A673 (cell line): ENCODE results near the gene BMP8B.
"Not testable (repeated sequence)": the region's sequence is repeated elsewhere in the genome, so short reads cannot be mapped to it uniquely, and the experiment has no call there.

ENCODE experiments used
- CTCF ChIP-seq: fragments of 300-800, 200-600 bp; sonication (generic); conservative IDR thresholded peaks from 2 replicates; pipeline ENCODE4 v1.5.1; 2017; ENCODE audit warnings: low read depth, mild to moderate bottlenecking, antibody characterized with exemption, low read length, moderate library complexity, mixed read lengths
- EZH2 ChIP-seq: fragments of 200-600 bp; sonication (generic); IDR thresholded peaks from 2 replicates; pipeline ENCODE4 v1.6.1; 2017; ENCODE audit warnings: borderline replicate concordance, low read depth, mild to moderate bottlenecking, mixed read lengths, antibody characterized with exemption, low read length; ENCODE audit not compliant: poor library complexity, severe bottlenecking

- TF ChIP-seq CTCF, EZH2: not testable (repeated sequence)
Measured at GRCh38 chr1:39766466-39766865, 22.2 kb downstream of the BMP8B start.
